GOT3 (cell line): Measurements from ENCODE around the gene IFRD1.
"Not testable (repeated sequence)": the region's sequence is repeated elsewhere in the genome, so short reads cannot be mapped to it uniquely, and the experiment has no call there.

Experiments
- DNase-seq: peaks from one replicate; lab custom pipeline; 2025; ENCODE audit warnings: mixed read lengths; lab: John Stamatoyannopoulos, UW

The IFRD1 gene

GRCh38 chr7:112516418-112516817 lies 66.2 kb downstream of the IFRD1 start:
- DNase-seq, result not testable (repeated sequence)

GRCh38 chr7:112517487-112517886 lies 67.2 kb downstream of the IFRD1 start:
- no peak for DNase-seq

GRCh38 chr7:112520787-112521186 lies 70.5 kb downstream of the IFRD1 start:
- no peak for DNase-seq

GRCh38 chr7:112521942-112522341 lies 71.7 kb downstream of the IFRD1 start:
- no peak for DNase-seq

GRCh38 chr7:112523871-112524270 lies 73.6 kb downstream of the IFRD1 start:
- no peak for DNase-seq
